CMK (cell line): ENCODE data around the gene IFT43.

Experiments
- DNase-seq: peaks from one replicate; pipeline ENCODE4 v3.0.0-alpha.2; 2010; ENCODE audit warnings: low read depth

Gene IFT43

DNA sequence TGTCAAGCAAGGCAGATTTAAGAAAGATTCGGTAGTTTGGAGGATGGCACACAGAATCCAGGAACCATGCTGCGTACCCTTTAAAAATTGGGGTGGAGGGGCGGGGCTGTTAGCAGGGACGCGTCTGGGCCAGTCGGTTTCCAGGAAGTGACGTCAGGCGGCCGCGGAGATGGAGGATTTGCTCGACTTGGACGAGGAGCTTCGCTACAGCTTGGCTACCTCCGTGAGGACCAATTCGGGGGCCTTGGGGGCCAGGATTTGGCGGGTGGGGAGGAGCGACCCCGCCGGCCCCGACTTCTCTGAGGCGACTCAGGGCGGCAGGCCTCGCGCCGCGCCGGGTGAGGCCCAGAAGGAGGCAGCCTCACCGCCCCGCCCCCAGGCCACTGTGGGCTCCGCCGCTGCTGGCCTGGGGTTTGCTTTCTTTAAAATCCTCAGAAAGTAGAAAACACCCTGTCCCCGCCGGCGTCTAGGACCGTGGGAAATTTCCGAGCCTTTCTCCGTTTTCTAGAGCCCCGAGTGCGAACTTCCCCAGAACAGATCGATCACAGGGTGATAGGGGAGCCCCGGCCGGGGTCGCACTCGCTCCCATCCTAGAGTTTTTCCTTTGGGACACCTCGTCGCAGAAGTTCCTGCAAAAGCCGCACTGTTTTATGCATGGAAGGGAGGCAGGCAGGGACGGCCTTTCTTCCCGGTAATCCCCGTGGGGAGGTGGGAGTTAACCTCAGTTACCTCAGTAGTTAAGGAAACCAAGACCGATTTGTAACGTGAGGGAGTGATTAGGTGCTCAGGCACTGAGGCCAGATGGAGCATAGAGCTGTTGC, at the start of gene IFT43:
TSS of gene IFT43 (plus strand) at position 146 of the 821 bp plus-strand sequence. CDS start at position 170, 24 bp downstream.
- no peak for DNase-seq

DNA sequence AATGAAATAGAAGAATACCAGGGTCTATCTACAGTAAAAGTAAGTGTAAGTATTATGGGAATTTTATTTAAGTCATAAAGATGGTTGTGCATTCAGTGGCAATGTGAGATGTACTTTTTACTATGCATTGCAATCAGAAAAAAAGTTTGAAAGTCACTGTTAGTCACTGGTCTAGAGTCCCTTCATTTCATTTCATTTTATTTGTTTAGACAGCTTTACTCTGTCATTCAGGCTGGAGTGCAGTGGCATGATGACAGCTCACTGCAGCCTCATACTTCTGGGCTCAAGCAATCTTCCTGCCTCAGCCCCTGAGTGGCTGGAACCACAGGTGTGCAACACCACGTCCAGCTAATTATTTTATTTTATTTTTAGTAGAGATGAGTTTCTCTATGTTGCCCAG, 46.4 kb upstream of the IFT43 start:
- DNase-seq = no peak

DNA sequence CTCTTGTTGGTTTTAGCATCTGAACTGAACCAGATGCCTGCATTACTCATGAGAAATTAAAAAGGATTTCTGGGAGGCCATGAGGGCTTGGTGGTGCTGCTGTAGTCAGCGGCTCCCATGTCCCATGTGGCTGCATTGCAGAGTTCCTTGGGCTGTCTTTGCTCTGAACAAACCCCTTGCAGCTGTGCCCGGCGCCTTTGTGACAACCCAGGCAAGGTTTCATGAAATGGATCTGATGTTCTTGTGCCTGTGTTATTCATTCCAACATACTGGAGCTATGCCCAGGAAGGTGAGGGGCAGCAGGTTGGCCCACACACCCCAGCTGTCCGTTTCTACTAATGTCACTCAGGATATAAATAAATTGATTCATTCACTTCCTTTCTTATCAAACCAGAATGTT, 44.5 kb upstream of the IFT43 start:
- DNase-seq = no peak

DNA sequence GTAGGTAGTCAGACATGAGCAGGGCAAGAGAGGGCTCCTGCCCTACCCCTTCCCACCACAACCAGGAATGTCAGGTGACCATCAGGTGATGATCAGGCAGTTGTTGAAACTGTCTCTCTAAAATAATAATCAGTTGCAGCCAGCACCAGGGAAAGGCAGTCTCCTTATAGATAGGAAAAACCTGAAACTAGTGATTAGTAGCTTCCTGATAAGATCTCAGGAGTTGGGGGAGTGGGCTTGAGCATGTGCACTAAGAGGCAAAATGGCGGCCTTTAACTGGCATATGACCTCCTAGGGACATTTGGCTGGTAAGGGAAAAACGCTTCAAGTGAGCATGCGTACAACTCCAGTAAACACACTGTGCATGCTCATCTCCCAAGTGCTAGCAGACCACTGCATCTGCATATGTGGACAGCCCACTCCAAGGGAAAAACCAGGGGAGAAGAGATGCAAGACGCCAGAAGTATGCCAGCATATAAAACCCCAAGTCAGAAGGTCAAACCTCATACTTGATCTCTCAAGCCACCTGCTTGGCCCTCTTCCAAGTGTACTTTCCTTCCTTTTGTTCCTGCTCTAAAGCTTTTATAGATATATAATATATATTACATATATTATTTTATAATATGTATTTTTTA, 40.8 kb upstream of the IFT43 start:
- no peak for DNase-seq

DNA sequence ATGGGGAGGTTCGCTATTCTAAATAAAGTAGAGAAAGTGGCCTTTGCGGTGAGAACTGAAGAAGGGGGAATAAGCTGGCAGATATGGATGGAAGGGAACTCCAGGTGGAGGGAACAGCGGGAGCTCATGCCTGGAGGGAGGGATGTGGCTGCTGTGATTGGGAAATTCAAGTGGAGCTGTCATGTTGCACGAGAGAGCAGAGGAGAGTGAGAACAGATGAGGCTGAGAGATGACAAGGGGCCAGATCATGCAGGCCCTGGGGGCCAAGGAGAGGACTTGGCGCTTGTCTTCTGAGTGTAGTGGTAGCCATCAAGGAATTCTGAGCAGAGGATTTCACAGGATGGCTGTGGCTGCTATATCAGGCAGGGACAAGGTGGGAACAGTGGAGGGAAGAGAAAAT, 38.8 kb upstream of the IFT43 start:
- DNase-seq = no peak

DNA sequence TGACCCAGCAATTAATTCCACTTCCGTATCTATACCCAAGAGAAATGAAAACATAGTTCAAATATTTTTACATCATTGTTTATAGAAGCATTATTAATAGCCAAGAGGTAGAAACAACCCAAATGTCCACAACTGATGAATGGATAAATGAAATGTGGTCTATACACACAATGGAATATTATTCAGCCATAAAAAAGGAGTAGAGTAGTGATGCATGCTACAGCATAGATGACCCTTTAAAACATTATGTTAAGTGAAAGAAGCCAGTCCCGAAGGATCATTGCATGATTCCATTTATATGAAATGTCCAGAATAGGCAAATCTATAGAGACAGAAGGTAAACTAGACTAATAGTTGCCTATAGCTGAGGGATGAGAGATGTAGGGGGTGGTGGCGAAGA, 33.1 kb upstream of the IFT43 start:
- no peak for DNase-seq

DNA sequence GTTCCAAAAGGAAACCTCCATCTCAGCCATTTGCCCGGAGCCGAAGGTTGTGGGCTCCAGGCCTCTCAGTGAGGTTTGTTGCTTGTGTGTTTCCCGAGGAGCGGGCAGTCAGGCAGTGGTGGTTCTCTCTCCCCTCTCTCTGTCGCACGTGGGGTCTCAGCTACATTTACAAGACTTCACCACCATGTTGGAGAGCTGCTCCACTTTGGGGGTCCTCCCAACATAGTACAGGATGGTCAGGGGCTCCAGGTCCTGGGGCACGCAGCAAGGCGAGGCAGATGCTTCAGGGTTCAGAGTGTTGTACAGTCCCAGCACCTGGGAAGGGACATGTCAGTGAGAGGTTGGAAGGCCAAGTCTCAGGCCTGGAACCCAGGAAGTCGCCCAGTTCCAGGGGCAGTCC, 26.5 kb upstream of the IFT43 start:
- no peak for DNase-seq

DNA sequence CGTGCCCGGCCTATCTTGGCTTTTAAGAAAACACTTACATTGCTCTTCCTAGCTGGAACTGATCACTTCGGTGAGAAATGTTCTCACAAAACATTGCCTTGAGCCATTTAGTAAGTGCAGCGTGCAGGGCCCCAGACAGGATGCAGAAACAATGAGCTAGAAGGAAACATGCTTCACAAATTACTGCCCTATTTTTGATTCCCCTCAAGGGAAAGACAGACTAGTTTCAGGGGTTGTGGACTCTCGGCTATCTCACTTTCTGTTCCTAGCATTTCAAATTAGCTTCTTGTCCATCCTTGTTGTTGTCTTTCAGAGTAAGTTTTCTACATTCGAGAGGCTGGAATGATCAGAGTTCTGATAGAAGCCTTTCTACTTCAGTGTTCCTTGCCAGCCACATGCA, 25.3 kb upstream of the IFT43 start:
- no peak for DNase-seq

DNA sequence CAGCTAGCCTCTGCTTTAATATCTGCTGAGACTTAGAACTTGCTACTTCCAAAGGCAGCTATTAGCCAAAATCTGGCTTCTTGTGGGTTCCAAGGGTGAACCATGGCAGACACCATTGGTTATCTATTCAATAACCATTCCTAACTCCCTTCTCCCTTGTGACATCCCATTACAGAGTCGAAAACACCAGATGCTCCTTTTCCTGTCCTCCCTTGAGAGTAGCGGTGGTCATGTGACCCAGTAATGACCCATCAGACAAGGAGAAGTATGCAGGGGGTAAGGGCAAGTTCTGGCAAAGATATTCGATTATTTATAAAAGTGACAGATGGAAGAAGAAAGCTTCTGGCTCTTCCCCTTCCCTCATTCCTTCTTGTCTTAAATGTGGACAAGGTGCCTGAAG, 23.9 kb upstream of the IFT43 start:
- DNase-seq = no peak

DNA sequence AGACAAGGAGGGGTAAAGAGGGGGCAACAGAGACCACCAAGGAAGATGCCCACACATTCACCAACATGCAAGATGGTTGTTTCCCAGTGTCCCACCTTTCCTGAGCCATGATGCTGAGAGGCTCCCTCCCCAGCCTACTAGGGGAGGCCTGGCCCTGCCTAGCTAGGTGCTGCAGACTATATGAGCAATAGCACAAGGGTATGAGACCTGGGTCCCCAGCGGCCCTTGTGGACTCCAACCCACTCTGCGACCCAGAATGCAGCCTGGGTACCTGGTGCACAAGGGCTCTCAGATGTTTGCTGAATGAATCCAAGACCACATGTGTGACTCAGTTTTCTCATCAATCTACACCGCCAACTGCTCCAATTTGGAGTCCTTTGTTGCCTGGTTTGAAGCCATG, 17.7 kb upstream of the IFT43 start:
- DNase-seq = no peak

DNA sequence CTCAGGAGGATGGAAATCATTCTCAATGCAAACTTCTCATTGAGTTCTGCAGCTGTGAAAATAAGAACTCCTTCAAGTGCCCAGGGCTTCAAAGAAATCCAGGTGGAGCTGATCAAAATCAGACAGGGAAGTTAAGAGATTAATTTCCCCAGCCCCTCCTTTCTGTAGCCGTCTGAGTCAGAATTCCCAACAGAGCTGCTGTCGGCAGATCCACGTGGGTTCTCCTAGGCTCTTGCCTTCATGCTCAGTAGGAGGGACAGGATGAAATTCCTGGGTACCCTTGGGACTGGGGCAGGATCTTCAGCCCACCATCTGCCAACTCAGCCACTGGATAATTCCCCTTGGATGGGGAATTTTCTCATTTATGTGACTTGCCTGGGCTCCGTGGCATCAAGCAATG, 17.1 kb upstream of the IFT43 start:
- no peak for DNase-seq

DNA sequence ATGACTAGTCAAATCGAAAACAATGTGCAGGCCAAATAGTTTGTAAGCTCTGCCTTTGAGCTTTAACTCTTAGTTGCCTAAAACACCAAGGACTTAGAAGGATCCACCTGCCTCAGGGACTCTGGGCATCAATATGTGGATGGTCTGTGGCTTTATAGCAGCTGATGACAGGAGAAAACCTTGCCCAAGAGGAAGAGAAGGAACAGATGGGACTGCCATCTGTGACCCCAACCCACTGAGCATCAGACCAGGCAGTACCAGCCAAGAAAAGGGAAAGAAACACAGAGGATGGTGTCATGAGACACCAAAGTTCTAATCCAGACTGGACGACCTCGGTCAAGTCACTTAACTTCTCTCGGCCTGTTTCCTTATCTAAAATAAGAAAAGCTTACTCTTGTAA, 16.4 kb upstream of the IFT43 start:
- DNase-seq = no peak

DNA sequence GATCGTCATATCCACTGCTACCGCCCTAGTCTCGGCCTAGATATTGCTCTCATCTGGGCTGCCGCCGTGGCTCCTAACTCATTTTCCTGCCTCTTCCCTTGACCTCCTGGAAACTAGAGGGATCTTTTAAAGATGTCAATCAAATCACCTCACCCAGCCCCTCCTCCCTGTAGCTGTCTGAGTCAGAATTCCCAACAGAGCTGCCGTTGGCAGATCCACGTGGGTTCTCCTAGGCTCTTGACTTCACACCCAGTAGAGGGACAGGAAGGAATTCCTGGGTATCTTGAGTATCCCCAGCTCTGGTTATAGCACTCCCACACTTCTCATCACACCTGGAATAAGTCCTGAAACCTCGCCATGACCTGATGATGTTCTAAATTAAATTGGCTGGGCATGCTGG, 15.7 kb upstream of the IFT43 start:
- no peak for DNase-seq

DNA sequence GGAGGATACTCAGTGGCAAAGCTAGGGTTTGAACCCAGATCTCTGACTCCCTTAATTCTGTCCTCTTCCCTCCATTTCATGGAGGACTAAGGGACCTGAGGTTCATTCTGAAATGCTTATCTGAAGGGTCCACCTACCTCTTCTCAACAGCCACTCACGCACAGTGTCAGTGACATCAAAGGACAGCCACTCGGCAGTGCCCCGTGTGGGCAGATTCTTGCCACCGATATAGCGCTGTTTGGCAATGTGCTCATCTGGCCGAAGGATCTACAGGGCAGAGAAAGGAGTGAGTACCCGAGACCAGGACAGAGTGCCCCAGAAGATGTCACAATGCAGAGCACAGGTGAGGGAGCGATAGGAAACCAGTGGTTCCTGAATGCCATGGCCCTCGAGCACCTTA, 14.6 kb upstream of the IFT43 start:
- DNase-seq = no peak

DNA sequence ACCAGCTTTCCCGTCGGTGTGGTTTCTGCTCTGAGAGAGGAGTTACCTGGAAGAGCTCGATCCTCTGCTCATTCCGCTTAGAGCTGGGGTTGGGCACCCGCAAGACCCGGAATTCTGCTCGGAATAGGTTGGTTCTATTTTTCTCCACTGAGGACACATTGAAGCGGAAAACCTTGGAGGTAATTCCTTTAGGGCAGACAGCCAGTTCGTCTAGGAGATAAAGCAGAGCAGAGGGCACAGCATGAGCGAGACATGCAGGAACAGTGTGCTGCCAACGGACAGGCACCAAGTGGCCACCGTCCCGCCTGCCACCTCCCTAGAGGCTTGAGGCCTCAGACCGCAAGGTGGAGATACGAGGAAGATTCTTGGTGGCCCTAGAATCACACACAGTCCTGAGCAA, 14.1 kb upstream of the IFT43 start:
- no peak for DNase-seq

DNA sequence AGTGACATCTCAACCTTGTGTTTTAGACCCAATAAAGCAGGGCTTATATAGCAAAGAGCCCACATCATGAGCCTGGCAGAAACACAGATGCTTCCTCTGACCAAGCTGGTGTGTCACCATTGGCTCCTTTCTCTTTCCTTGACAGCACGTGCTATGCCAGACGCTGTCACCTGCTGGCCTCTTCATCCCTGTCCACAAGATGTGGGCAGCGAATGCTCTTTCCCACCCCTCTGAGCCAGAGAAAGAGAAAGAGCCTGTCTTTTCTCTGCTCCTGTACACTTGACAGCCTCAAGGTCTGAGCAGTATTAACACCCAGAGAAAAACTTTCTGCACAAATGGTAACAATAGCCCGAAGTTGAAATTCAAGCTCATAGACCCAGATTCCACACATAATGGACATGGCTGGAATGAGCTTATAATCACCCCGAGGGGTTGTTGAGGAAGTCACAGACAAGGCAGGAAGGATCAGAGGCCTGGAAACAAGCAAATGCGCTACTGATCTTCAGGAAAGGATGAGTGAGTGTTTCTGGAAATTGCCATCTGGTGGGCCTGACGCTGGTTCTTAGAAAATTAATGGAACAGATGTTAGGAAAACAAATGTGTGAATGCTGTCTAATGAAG, 12.7 kb upstream of the IFT43 start:
- DNase-seq = no peak

DNA sequence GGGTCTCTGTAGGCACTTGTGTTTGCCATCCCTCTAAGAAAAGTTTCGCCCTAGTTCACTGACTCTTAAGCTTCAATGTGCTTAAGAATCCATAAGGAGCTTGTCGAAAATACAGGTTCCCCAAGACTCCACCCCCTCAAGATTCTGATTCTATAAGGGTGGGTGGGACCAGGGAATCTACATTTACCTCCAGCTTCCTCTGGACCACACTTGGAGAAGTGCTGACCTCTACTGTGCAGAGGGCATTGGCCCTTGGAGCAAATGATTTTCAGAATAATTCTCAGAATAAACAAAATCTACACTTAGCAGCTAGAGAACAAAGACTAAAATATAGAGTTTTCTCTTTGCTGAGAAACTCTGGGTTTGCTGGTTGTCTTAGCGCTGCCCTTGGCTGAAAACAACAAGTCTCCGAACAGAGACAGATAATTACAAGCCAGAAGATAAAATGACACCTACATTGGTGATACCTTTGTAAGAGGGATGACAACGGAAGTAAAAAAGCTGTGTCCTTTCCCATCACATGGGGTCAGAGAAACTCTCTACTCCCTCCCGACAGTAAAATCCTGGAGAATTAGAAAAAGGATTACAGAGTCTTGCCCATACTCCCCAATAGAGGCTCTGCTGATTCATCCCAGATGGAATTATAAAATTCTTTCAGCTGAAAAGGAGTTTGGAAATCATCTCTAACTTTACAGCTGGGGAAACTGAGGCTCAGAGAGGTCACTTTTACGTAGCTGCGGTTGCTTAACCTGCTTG, 8.6 kb upstream of the IFT43 start:
- DNase-seq = no peak

DNA sequence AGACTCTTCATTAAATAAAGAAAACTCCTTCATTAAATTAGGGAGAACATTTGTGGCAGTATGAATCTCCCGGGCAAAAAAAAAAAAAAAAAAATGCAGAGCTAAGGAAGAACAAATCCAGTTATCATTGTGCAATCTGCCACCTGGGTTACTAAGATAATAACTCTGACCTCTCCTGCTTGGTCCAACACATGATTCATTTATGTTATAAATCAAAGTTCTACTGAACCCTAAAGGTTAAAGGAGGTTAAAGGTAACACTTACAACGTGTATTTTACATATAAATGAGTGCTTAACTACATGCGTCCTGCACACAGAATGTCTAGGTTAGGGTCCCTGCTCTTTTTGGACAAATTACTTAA, 8.0 kb upstream of the IFT43 start:
- no peak for DNase-seq

DNA sequence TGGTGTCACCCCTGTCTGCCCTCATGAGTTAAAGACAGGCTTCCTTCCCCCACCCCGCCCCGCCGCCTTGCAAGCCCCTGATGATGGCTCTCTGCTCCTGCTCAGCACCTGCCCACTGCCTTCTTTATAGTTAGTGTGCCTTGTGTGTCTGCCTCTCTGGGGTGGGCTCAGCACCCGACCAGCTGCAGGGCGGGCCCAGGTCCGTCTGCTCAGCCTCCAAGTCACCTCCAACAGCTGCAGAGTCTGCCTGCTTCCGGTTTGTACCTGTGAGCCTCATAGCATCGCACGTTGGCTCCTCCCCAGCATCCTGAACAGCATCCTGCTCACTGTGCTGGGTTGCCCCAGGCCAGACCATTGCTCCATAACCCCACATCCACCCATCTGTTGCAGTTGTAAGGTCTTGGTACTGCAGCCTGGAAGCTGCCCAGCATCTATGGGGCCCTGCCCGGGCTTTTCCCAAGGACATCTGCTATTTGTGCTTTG, 7.3 kb upstream of the IFT43 start:
- no peak for DNase-seq

DNA sequence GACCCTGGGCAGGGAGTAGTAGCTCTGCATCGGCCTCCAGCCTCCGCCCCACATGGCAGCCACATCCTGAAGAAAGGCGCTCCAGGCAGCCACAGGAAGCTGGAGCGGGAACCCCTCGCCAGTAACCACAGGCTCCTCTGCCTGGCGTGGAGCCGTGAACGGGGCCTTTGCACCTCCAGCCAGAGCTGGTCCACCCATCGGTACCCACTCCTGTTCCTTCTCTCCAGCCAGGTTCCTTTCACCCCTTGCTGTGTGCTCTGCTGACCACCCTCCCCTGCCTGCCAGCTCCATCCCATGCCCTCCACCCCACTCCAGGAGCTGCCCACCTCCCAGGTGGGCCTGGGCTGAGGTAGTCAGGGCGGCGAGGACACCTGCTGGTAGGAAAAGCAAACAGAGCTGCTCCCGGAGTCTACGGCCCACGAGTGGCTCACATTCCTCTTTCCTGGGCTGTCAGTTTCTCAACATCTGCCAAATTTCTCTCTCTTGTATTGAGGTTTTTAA, 6.4 kb upstream of the IFT43 start:
- no peak for DNase-seq

DNA sequence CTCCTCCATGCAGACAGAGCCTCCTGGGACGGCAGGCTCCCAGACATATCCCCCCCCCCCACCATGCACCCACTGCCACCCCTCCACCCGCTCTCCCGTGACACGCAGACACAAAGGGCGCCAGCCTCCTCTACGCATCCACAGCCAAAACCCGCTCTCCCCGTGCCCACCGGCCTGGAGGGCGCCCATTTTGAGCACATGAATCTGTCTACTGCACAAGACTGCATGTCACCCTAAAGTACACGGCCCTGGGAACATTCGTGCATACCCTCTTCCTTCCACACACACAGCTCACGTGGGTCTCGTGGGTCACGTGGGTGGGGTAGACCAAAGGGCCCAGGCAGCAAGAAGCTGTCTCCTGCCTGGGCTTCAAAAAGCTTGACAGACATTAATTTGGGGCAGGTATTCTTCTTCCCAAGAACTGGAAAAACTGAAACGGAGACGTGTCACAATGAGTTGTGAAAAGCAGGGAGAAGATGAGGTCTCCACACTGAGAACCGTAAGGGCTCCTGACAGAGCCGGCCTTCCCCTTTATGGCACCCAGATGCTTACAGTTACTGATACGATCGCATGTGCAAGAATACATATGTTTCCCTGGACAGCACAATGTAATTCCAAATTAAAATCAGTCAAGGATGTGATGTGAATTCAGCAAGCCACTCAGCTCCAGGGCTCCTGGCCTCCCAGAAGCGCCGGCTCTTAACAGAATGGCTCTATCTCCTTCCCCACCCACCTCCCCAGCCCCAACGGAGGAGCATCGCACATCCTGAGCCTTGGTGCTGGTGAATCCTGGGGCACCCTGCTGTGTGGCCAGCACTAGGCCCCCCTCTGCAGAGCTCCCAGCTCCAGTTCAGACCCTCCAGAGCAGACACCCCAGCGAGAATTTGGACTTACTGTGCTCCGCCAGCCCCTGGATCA, 5.7 kb upstream of the IFT43 start:
- DNase-seq = no peak
